Left renal pelvis (tissue), 4 donors: ENCODE data around the gene SOS1. TPM values are rescaled to one million over a fixed set of nuclear protein-coding genes. Genes with fewer than 3 reads are reported as not detected.
"Not testable (repeated sequence)": the region's sequence is repeated elsewhere in the genome, so short reads cannot be mapped to it uniquely, and the experiment has no call there.

Experiments used
- DNase-seq, 4 donors: peaks; one replicate each; pipeline ENCODE4 v3.0.0-alpha.2; 2013; ENCODE audit warnings: low read depth in 4 of 4, low spot score in 3 of 4
- polyA plus RNA-seq, 4 donors: library from polyadenylated mRNA; unstranded; fragments of 120-200 nt; gene quantifications; one replicate each; pipeline ENCODE4 v1.2.1, GENCODE V29; 2013; ENCODE audit not compliant: insufficient read length in 4 of 4

SOS1 gene
- polyA plus RNA-seq, 4 donors = 55.4 to 57.6 (median 56.9) TPM

DNA sequence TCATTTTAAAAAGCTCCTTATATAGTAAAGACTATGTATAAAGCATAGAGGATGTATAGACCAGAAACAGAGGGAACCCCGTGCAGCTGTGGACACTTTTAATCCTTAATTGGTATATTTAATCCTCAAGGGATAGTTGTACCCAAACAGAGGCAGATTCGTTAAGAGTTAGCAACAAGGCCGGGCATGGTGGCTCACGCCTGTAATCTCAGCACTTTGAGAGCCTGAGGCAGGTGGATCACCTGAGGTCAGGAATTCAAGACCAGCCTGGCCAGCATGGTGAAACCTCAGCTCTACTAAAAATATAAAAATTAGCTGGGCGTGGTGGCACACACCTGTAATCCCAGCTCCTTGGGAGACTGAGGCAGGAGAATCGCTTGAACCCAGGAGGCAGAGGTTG lies 184.3 kb downstream of the SOS1 start:
- DNase-seq = not testable (repeated sequence)

DNA sequence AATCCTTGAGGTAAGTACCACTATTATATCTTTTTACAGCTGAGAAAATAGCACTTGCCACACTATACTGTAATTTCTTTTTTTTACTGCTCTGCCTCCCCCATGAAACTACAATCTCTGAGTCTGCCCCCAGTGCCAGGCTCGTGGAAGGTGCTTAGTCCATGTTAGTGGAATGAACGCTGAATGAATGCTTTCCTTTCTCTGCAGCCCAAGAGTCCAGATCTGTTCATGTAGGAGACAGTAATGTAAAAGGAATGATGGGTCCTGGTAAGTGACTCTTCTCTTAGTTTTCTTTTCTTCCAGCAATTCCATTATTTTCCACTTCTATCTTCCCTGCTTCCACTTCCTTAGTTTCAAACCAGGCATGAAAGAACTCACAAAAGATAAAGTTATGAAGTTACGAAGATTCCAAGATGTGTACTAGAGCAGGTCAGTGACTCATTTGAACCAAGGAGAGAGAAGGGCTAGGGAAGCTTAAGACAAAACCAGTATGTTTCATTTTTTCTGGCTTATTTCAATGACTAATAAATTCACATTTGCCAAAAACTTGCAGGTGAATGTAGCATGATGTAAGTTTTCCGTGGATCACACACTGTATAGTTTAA lies 185.2 kb downstream of the SOS1 start:
- DNase-seq = no peak

GRCh38 chr2:38934742-38935141 lies 186.1 kb downstream of the SOS1 start:
- no peak for DNase-seq

GRCh38 chr2:38933653-38934052 lies 187.2 kb downstream of the SOS1 start:
- no peak for DNase-seq

DNA sequence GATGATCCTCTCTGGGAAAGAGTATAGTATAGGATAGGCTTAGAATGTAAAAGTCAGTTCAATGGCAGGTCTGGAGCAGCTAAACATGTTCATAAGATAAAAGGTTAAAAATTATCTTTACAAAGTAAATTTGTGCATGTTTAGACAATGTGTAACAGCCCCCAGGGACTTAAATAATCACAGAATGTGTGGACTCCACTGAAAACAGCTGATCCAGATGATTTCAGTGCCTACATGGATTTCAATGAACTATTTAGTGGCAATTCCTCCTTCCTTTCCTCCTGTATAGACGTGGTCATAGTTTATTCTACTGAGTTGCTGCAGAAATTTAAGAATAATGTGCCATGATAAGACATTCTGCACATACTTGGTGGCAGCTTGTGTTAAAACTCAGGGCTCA lies 188.3 kb downstream of the SOS1 start:
- DNase-seq = no peak

Other genes starting within 250 kb of the SOS1 start
- gene DHX57, start 245.1 kb downstream of the SOS1 start, polyA plus RNA-seq = 10 to 100 TPM; 28.0 to 38.4 (median 34.9) TPM
- 10 to 100 TPM; 23.3 to 61.7 (median 52.1) TPM for gene MORN2, start 245.1 kb downstream of the SOS1 start, polyA plus RNA-seq
- gene ARHGEF33, start 231.2 kb downstream of the SOS1 start, polyA plus RNA-seq = 1 to 10 TPM; 1.9 to 3.8 (median 2.4) TPM
- 1 to 10 TPM in 1 of 4 donors, under 1 TPM in 3; 0.19 to 1.2 (median 0.61) TPM for gene CDKL4, start 122.9 kb upstream of the SOS1 start, polyA plus RNA-seq